Measurements from ENCODE around the gene OAS1. TPM values are rescaled to one million over a fixed set of nuclear protein-coding genes. Genes with fewer than 3 reads are reported as not detected.

The OAS1 gene
- total and polyA plus RNA-seq, 2 donors (not counting 3 experiments of a cell fraction or from before 2014, with no cell fraction given), result 5.7 to 6.4 TPM

DNA sequence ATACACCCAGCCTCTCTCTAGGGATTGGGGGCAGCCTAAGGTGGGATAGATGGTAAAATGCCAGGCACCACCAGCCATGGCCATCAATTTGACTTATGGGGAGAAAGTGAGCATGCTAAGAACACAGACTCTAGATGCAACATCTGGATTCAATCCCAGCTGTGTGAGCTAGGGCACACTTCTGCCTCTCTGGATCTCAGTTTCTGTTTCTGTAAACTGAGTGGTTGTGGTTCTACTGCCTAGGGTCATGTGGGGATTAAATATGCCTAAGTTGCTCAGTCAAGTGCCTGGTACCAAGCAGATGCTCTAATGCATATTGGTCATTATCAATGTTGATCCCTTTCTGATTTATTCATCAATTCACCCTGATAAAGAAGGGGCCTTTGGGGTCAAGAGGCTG, 12.6 kb upstream of the OAS1 start:
- CTCF ChIA-PET, result no interaction called here
- no peaks in the 10 kb centered on the region for H4K20me1 ChIP-seq (replicated peaks; ENCODE audit: control insufficient read depth, extremely low read depth, insufficient read depth, low read length)
- intact Hi-C loops (cut with micrococcal nuclease), result no loop called here
- H3K9ac ChIP-seq (replicated peaks; ENCODE audit: extremely low read depth, insufficient read depth, low read length), result no peak overlapping the region
- H3K27ac ChIP-seq (ENCODE audit: insufficient read depth, low read depth, low read length), result no peak overlapping the region
- no peaks in the 10 kb centered on the region for H3K4me1 ChIP-seq (ENCODE audit: control insufficient read depth, extremely low read depth, insufficient read depth, low read length)
- H3K4me2 ChIP-seq (ENCODE audit: insufficient read depth, low read length), result no peak overlapping the region
- H3K27me3 ChIP-seq (ENCODE audit: control insufficient read depth in 2 of 2, insufficient read depth in 2 of 2, low read length in 2 of 2), result peaks cover 0 to 8% of the 10 kb centered on the region in 2 experiments
- no peak for FAIRE-seq
- BruUV-seq (replicated peaks), result no TSS peak
- H3K79me2 ChIP-seq (ENCODE audit: control insufficient read depth, insufficient read depth, low read length), result no peaks in the 10 kb centered on the region
- no peaks in the 10 kb centered on the region for H3K9me1 ChIP-seq (replicated peaks; ENCODE audit: control insufficient read depth, extremely low read depth, insufficient read depth, low read length)
- no peaks in the 10 kb centered on the region for H3K36me3 ChIP-seq (ENCODE audit: control insufficient read depth in 2 of 2, extremely low read depth in 1 of 2, insufficient read depth in 2 of 2, low read length in 2 of 2)
- POLR2A ChIA-PET, result no interaction called here
- H3K9me3 ChIP-seq (replicated peaks; ENCODE audit: control insufficient read depth, insufficient read depth, low read length), result no peaks in the 10 kb centered on the region
- TF ChIP-seq JUN (IDR thresholded peaks at IDR 0.05; ENCODE audit: borderline replicate concordance, insufficient read depth, insufficient read length, low read depth), result no peak
- TF ChIP-seq EZH2 (IDR thresholded peaks at IDR 0.05; ENCODE audit: borderline replicate concordance, low read depth, low read length, severe bottlenecking), result no peak
- TF ChIP-seq MYC (IDR thresholded peaks at IDR 0.05; ENCODE audit: low read depth, low read length), result no peak
- TF ChIP-seq POLR2AphosphoS5 (IDR thresholded peaks at IDR 0.05; ENCODE audit: insufficient read depth, low read depth, low read length), result no peak
- no peak for TF ChIP-seq GATA2 (IDR thresholded peaks at IDR 0.05; ENCODE audit: insufficient read depth, insufficient read length, low read depth, low read length)
- TF ChIP-seq FOS (IDR thresholded peaks at IDR 0.05; ENCODE audit: borderline replicate concordance, insufficient read depth, low read length), result no peak
- TF ChIP-seq, protein P1, sequence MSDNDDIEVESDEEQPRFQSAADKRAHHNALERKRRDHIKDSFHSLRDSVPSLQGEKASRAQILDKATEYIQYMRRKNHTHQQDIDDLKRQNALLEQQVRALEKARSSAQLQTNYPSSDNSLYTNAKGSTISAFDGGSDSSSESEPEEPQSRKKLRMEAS (IDR thresholded peaks at IDR 0.05; ENCODE audit: insufficient read depth, insufficient read length), result no peak
- TF ChIP-seq POLR2A (IDR thresholded peaks at IDR 0.05; ENCODE audit: low read depth, low read length), result no peak
- TF ChIP-seq, protein P2, sequence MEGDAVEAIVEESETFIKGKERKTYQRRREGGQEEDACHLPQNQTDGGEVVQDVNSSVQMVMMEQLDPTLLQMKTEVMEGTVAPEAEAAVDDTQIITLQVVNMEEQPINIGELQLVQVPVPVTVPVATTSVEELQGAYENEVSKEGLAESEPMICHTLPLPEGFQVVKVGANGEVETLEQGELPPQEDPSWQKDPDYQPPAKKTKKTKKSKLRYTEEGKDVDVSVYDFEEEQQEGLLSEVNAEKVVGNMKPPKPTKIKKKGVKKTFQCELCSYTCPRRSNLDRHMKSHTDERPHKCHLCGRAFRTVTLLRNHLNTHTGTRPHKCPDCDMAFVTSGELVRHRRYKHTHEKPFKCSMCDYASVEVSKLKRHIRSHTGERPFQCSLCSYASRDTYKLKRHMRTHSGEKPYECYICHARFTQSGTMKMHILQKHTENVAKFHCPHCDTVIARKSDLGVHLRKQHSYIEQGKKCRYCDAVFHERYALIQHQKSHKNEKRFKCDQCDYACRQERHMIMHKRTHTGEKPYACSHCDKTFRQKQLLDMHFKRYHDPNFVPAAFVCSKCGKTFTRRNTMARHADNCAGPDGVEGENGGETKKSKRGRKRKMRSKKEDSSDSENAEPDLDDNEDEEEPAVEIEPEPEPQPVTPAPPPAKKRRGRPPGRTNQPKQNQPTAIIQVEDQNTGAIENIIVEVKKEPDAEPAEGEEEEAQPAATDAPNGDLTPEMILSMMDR (IDR thresholded peaks at IDR 0.05; ENCODE audit: extremely low read depth in 1 of 2, insufficient read depth in 1 of 2, low read depth in 1 of 2, low read length in 2 of 2), result no peak
- no peak overlapping the region for H3K4me3 ChIP-seq (replicated peaks in 1 of 3; ENCODE audit: insufficient read depth in 1 of 3, low read depth in 1 of 3, low read length in 3 of 3)
- dilution Hi-C loops (cut with MboI; ENCODE audit: extremely low pct_ligation_motif_present, low sequenced_read_pairs), result no loop called here
- DNase-seq (ENCODE audit: low read depth, low spot score), result no peak
- no peak overlapping the region for H2AFZ ChIP-seq (ENCODE audit: low read depth, low read length)

All from endothelial cell of umbilical vein (primary cell).